Sigmoid colon (tissue), 7 donors: ENCODE measurements around the gene LDLRAD3. TPM values are rescaled to one million over a fixed set of nuclear protein-coding genes. Genes with fewer than 3 reads are reported as not detected.

Source experiments
- DNase-seq: peaks from one replicate; pipeline ENCODE4 v3.0.0-alpha.2; 2019
- H3K27ac ChIP-seq, 4 donors: fragments of 200-600 bp; sonication (generic); one replicate each; pipeline ENCODE4 v1.5.1; 2016 to 2019; ENCODE audit warnings: mild to moderate bottlenecking in 1 of 4
- H3K27me3 ChIP-seq, 3 donors: fragments of 200-600 bp; sonication (generic); one replicate each; pipeline ENCODE4 v1.5.1; 2019; ENCODE audit warnings: mild to moderate bottlenecking in 1 of 3
- H3K36me3 ChIP-seq, 4 donors: fragments of 200-600 bp; sonication (generic); one replicate each; pipeline ENCODE4 v1.5.1; 2016 to 2019
- H3K4me1 ChIP-seq, 4 donors: fragments of 200-600 bp; sonication (generic); one replicate each; pipeline ENCODE4 v1.5.1; 2017 to 2019
- H3K4me3 ChIP-seq, 4 donors: fragments of 200-600 bp; sonication (generic); one replicate each; pipeline ENCODE4 v1.5.1; 2017 to 2019; ENCODE audit warnings: mild to moderate bottlenecking in 2 of 4, moderate library complexity in 1 of 4
- H3K9me3 ChIP-seq, 4 donors: fragments of 200-600 bp in 3 of 4; sonication (generic) in 3 of 4; one replicate each; pipeline versions ENCODE4 v1.5.1 to v1.6.1; 2013 to 2019
- CTCF ChIP-seq, 4 experiments: fragments of 450-650 bp in 3 of 4; fragments of 200-600 bp in 1 of 4; IDR thresholded peaks; one replicate each; pipeline ENCODE4 v1.5.1; 2016 to 2019; ENCODE audit warnings: antibody characterized with exemption in 4 of 4, mild to moderate bottlenecking in 3 of 4, moderate library complexity in 2 of 4
- EP300 ChIP-seq, 4 donors: sonication (generic); formaldehyde crosslinking; IDR thresholded peaks; one replicate each; pipeline ENCODE4 v1.6.1; 2017; ENCODE audit warnings: antibody characterized with exemption in 4 of 4
- POLR2A ChIP-seq, 2 donors: fragments of 450-650 bp; IDR thresholded peaks; one replicate each; pipeline ENCODE4 v1.6.1; 2016; ENCODE audit warnings: antibody characterized with exemption in 2 of 2, mild to moderate bottlenecking in 2 of 2, moderate library complexity in 2 of 2
- POLR2AphosphoS5 ChIP-seq, 4 donors: sonication (generic); formaldehyde crosslinking; IDR thresholded peaks; one replicate each; pipeline ENCODE4 v1.6.1; 2017; ENCODE audit warnings: antibody characterized with exemption in 4 of 4
- WGBS, 2 donors: extraction: QIAGEN DNeasy Blood & Tissue Kit; methylation state at CpG; one replicate each; pipeline ENCODE4 v1.1.7; 2013; 5-methylcytosine and 5-hydroxymethylcytosine counted together
- intact Hi-C: fragments of 100-400 bp; cut with DNase I; formaldehyde crosslinking; loops from one replicate; pipeline ENCODE4 v1.15.1; 2023
- polyA plus RNA-seq, 3 donors: library from polyadenylated mRNA; stranded (reverse); fragments of 200-250 nt; gene quantifications; one replicate each; pipeline ENCODE4 v1.2.3, GENCODE V29; 2013
- total RNA-seq, 4 donors: library from RNA; depleted of rRNA; stranded (reverse); fragments of >200 nt; gene quantifications; one replicate each; pipeline ENCODE4 v1.1.0, GENCODE V29; 2016
- donor health status: healthy with polysubstance abuse.
- donor health status: Bipolar disorder and iron deficiency.
- donor health status: healthy.

The LDLRAD3 gene
- total and polyA plus RNA-seq, 7 donors: 0.23 to 23.4 (median 10.2) TPM

GRCh38 chr11:36033082-36033751 lies 89.4 kb downstream of the LDLRAD3 start:
- no peaks in the 10 kb centered on the region for H3K27me3 ChIP-seq
- H3K4me3 ChIP-seq: no peak overlapping the region
- no peaks in the 10 kb centered on the region for H3K36me3 ChIP-seq
- intact Hi-C loops: no loop called here
- TF ChIP-seq POLR2AphosphoS5 (IDR thresholded peaks at IDR 0.05) (no peak), EP300 (IDR thresholded peaks at IDR 0.05) (no peak), CTCF (IDR thresholded peaks at IDR 0.05) (no peak), POLR2A (IDR thresholded peaks at IDR 0.05) (no peak)
- H3K4me1 ChIP-seq: peaks cover 0 to 32% (median 19%) of the 10 kb centered on the region in 4 donors
- no peak overlapping the region for H3K27ac ChIP-seq
- 81 to 89% methylated on average over 9 of the region's 9 CpGs for WGBS, 2 donors
- no peak for DNase-seq
- H3K9me3 ChIP-seq: no peaks in the 10 kb centered on the region

- WGBS, 2 donors: 88 to 92% methylated on average over 2 of the region's 2 CpGs
- H3K27me3 ChIP-seq: no peaks in the 10 kb centered on the region
- H3K4me1 ChIP-seq: peaks cover 0 to 32% (median 19%) of the 10 kb centered on the region in 4 donors
- no peak overlapping the region for H3K4me3 ChIP-seq
- TF ChIP-seq POLR2AphosphoS5 (IDR thresholded peaks at IDR 0.05) (no peak), POLR2A (IDR thresholded peaks at IDR 0.05) (no peak), EP300 (IDR thresholded peaks at IDR 0.05) (no peak), CTCF (IDR thresholded peaks at IDR 0.05) (no peak)
- no peak for DNase-seq
- intact Hi-C loops: no loop called here
- no peak overlapping the region for H3K27ac ChIP-seq
- H3K36me3 ChIP-seq: no peaks in the 10 kb centered on the region
- no peaks in the 10 kb centered on the region for H3K9me3 ChIP-seq
These were observed 90.1 kb downstream of the LDLRAD3 start for GRCh38 chr11:36033936-36034335.

GRCh38 chr11:36034551-36035331 lies 90.9 kb downstream of the LDLRAD3 start:
- Histone ChIP-seq H3K27me3 (no peaks in the 10 kb centered on the region), H3K4me3 (no peak overlapping the region), H3K27ac (no peak overlapping the region), H3K9me3 (no peaks in the 10 kb centered on the region), H3K4me1 (peaks cover 0 to 32% (median 19%) of the 10 kb centered on the region in 4 donors), H3K36me3 (no peaks in the 10 kb centered on the region)
- TF ChIP-seq EP300 (IDR thresholded peaks at IDR 0.05): no peak
- TF ChIP-seq POLR2AphosphoS5 (IDR thresholded peaks at IDR 0.05): no peak
- TF ChIP-seq CTCF (IDR thresholded peaks at IDR 0.05): no peak
- no peak for TF ChIP-seq POLR2A (IDR thresholded peaks at IDR 0.05)
- 83 to 90% methylated on average over 11 of the region's 11 CpGs for WGBS, 2 donors
- intact Hi-C loops: no loop called here
- DNase-seq: no peak

GRCh38 chr11:36035454-36035853 lies 91.6 kb downstream of the LDLRAD3 start:
- intact Hi-C loops: no loop called here
- no peak for TF ChIP-seq POLR2A (IDR thresholded peaks at IDR 0.05)
- TF ChIP-seq EP300 (IDR thresholded peaks at IDR 0.05): no peak
- TF ChIP-seq CTCF (IDR thresholded peaks at IDR 0.05): no peak
- no peak for TF ChIP-seq POLR2AphosphoS5 (IDR thresholded peaks at IDR 0.05)
- no peaks in the 10 kb centered on the region for H3K36me3 ChIP-seq
- DNase-seq: no peak
- H3K9me3 ChIP-seq: no peaks in the 10 kb centered on the region
- 47 to 83% methylated on average over 1 of the region's 1 CpG for WGBS, 2 donors
- H3K4me3 ChIP-seq: no peak overlapping the region
- no peaks in the 10 kb centered on the region for H3K27me3 ChIP-seq
- H3K4me1 ChIP-seq: peaks cover 0 to 30% (median 18%) of the 10 kb centered on the region in 4 donors
- no peak overlapping the region for H3K27ac ChIP-seq
